GM23248 (cell line): ENCODE data around the gene PI4KA. TPM values are rescaled to one million over a fixed set of nuclear protein-coding genes. Genes with fewer than 3 reads are reported as not detected.

ENCODE experiments used
- DNase-seq: peaks from one replicate; pipeline ENCODE4 v3.0.0-alpha.2; 2015
- H2AFZ ChIP-seq: fragments of 200-600 bp; sonication (generic); 2 replicates; pipeline ENCODE4 v1.6.1; 2016; ENCODE audit warnings: antibody characterized with exemption
- H3F3A ChIP-seq: fragments of 200-600 bp; sonication (generic); 2 replicates; pipeline ENCODE4 v1.6.1; 2016; ENCODE audit warnings: mild to moderate bottlenecking, antibody characterized with exemption, mixed run types; ENCODE audit not compliant: insufficient read depth
- H3K27ac ChIP-seq: fragments of 200-600 bp; sonication (generic); 2 replicates; pipeline ENCODE4 v1.5.1; 2016; ENCODE audit warnings: mild to moderate bottlenecking
- H3K27me3 ChIP-seq: fragments of 200-600 bp; sonication (generic); replicated peaks from 2 replicates; pipeline ENCODE4 v1.6.1; 2016; ENCODE audit warnings: mild to moderate bottlenecking; ENCODE audit not compliant: insufficient read depth
- H3K36me3 ChIP-seq: fragments of 200-600 bp; sonication (generic); 2 replicates; pipeline ENCODE4 v1.6.1; 2016; ENCODE audit warnings: low read depth, mild to moderate bottlenecking
- H3K4me1 ChIP-seq: fragments of 200-600 bp; sonication (generic); 2 replicates; pipeline ENCODE4 v1.6.1; 2016; ENCODE audit warnings: mild to moderate bottlenecking; ENCODE audit not compliant: insufficient read depth
- H3K4me2 ChIP-seq: fragments of 200-600 bp; sonication (generic); one replicate; pipeline ENCODE4 v1.6.1; 2016; ENCODE audit warnings: mild to moderate bottlenecking; ENCODE audit not compliant: unreplicated experiment
- H3K4me3 ChIP-seq: fragments of 200-600 bp; sonication (generic); 2 replicates; pipeline ENCODE4 v1.5.1; 2016; ENCODE audit warnings: mild to moderate bottlenecking
- H3K79me2 ChIP-seq: fragments of 200-600 bp; sonication (generic); 2 replicates; pipeline ENCODE4 v1.6.1; 2016; ENCODE audit warnings: mild to moderate bottlenecking; ENCODE audit not compliant: insufficient read depth
- H3K9ac ChIP-seq: fragments of 200-600 bp; sonication (generic); 2 replicates; pipeline ENCODE4 v1.6.1; 2016; ENCODE audit warnings: mild to moderate bottlenecking
- H3K9me2 ChIP-seq: fragments of 200-600 bp; sonication (generic); 2 replicates; pipeline ENCODE4 v1.6.1; 2016; ENCODE audit warnings: mixed run types, mild to moderate bottlenecking, moderate library complexity; ENCODE audit not compliant: insufficient read depth
- H3K9me3 ChIP-seq: fragments of 200-600 bp; sonication (generic); one replicate; pipeline ENCODE4 v1.6.1; 2017; ENCODE audit warnings: low read depth
- H4K20me1 ChIP-seq: fragments of 200-600 bp; sonication (generic); 2 replicates; pipeline ENCODE4 v1.6.0; 2016; ENCODE audit not compliant: insufficient read depth
- EZH2 ChIP-seq: fragments of 200-600 bp; sonication (generic); IDR thresholded peaks from 2 replicates; pipeline ENCODE4 v1.6.1; 2018; ENCODE audit warnings: antibody characterized with exemption, mild to moderate bottlenecking; ENCODE audit not compliant: insufficient read depth, poor library complexity, severe bottlenecking
- EZH2phosphoT487 ChIP-seq: fragments of 200-600 bp; sonication (generic); IDR thresholded peaks from 2 replicates; pipeline ENCODE4 v1.6.1; 2018; ENCODE audit warnings: antibody characterized with exemption, moderate library complexity, mild to moderate bottlenecking, low read depth; ENCODE audit not compliant: insufficient read depth
- WGBS, 2 experiments: methylation state at CpG; one replicate each; pipeline ENCODE4 v1.1.6; 2015 to 2017; ENCODE audit warnings: low lambda C conversion rate in 2 of 2, low coverage in 1 of 2; ENCODE audit errors: missing lambda C conversion rate in 2 of 2; 5-methylcytosine and 5-hydroxymethylcytosine counted together
- in situ Hi-C: fragments of 300-500 bp; cut with MboI; formaldehyde crosslinking; loops from 2 replicates; pipeline ENCODE4 v1.15.0; 2020
- polyA plus RNA-seq: library from polyadenylated mRNA; unstranded; fragments of >200 nt; fragmentation: Nextera tagmentation; extraction: Ambion mirVana; gene quantifications from 2 replicates; pipeline ENCODE4 v1.2.1, GENCODE V29; 2016
- total RNA-seq: library from RNA; depleted of rRNA; stranded (reverse); fragments of >200 nt; shearing (Covaris generic); gene quantifications from 2 replicates; pipeline ENCODE4 v1.2.3, GENCODE V29; 2014

Gene PI4KA
- total and polyA plus RNA-seq, 2 experiments from 2014 or later = 31.1 to 34.5 TPM

GRCh38 chr22:20866736-20867135 is 8.1 kb upstream of the PI4KA start:
- H3K4me3 ChIP-seq = no peak overlapping the region
- TF ChIP-seq EZH2phosphoT487 (no peak), EZH2 (no peak)
- H3K27me3 ChIP-seq = no peaks in the 10 kb centered on the region
- H3K9me3 ChIP-seq = no peaks in the 10 kb centered on the region
- H3K9me2 ChIP-seq = no peaks in the 10 kb centered on the region
- H3K9ac ChIP-seq = no peak overlapping the region
- H3F3A ChIP-seq = no peaks in the 10 kb centered on the region
- H2AFZ ChIP-seq = no peak overlapping the region
- in situ Hi-C loops = no loop called here
- H4K20me1 ChIP-seq = no peaks in the 10 kb centered on the region
- H3K36me3 ChIP-seq = peaks cover 3% of the 10 kb centered on the region; the same call in 1 of the 2 replicates
- no peak overlapping the region for H3K27ac ChIP-seq
- H3K4me2 ChIP-seq = no peak overlapping the region
- H3K79me2 ChIP-seq = peaks cover 60% of the 10 kb centered on the region
- 95 to 99% methylated on average over 5 of the region's 5 CpGs for WGBS, 2 experiments
- 0 out of 2 replicates have a peak, but pooled peaks cover 7% of the 10 kb centered on the region for H3K4me1 ChIP-seq
- DNase-seq = no peak

- H4K20me1 ChIP-seq = no peaks in the 10 kb centered on the region
- no peaks in the 10 kb centered on the region for H3K9me2 ChIP-seq
- H3K4me1 ChIP-seq = 0 out of 2 replicates have a peak, but pooled peaks cover 7% of the 10 kb centered on the region
- 95 to 98% methylated on average over 8 of the region's 8 CpGs for WGBS, 2 experiments
- H3K79me2 ChIP-seq = peaks cover 67% of the 10 kb centered on the region
- in situ Hi-C loops = no loop called here
- DNase-seq = no peak
- no peak overlapping the region for H3K4me3 ChIP-seq
- no peaks in the 10 kb centered on the region for H3K9me3 ChIP-seq
- no peaks in the 10 kb centered on the region for H3K27me3 ChIP-seq
- no peak overlapping the region for H2AFZ ChIP-seq
- no peak for TF ChIP-seq EZH2
- no peak for TF ChIP-seq EZH2phosphoT487
- H3K36me3 ChIP-seq = no peaks in the 10 kb centered on the region
- no peak overlapping the region for H3K4me2 ChIP-seq
- H3K9ac ChIP-seq = no peak overlapping the region
- no peak overlapping the region for H3K27ac ChIP-seq
- no peaks in the 10 kb centered on the region for H3F3A ChIP-seq
Observed at GRCh38 chr22:20865875-20866445, 7.3 kb upstream of the PI4KA start.

GRCh38 chr22:20865331-20865730 is 6.7 kb upstream of the PI4KA start:
- in situ Hi-C loops = no loop called here
- WGBS, 2 experiments = 73 to 86% methylated on average over 3 of the region's 3 CpGs

GRCh38 chr22:20864186-20864908 is 5.7 kb upstream of the PI4KA start:
- Histone ChIP-seq H3K36me3 (no peaks in the 10 kb centered on the region), H3K9me2 (no peaks in the 10 kb centered on the region), H3K27ac (no peak overlapping the region), H3K27me3 (no peaks in the 10 kb centered on the region), H3K4me3 (no peak overlapping the region), H2AFZ (no peak overlapping the region), H3K79me2 (peaks cover 81% of the 10 kb centered on the region), H3K9ac (no peak overlapping the region), H3K4me2 (no peak overlapping the region), H4K20me1 (no peaks in the 10 kb centered on the region), H3F3A (no peaks in the 10 kb centered on the region), H3K9me3 (no peaks in the 10 kb centered on the region), H3K4me1 (peaks cover 12% of the 10 kb centered on the region; the same call in 1 of the 2 replicates)
- in situ Hi-C loops = no loop called here
- no peak for DNase-seq
- no peak for TF ChIP-seq EZH2
- no peak for TF ChIP-seq EZH2phosphoT487
- WGBS, 2 experiments = 93 to 94% methylated on average over 12 of the region's 12 CpGs

More at GRCh38 chr22:20865331-20865730, 6.7 kb upstream of the PI4KA start:
- H3K4me3 ChIP-seq = no peak overlapping the region
- H3K4me1 ChIP-seq = 0 out of 2 replicates have a peak, but pooled peaks cover 7% of the 10 kb centered on the region
- DNase-seq = no peak
- no peaks in the 10 kb centered on the region for H3K9me3 ChIP-seq
- H3F3A ChIP-seq = no peaks in the 10 kb centered on the region
- TF ChIP-seq EZH2 (no peak), EZH2phosphoT487 (no peak)
- H2AFZ ChIP-seq = no peak overlapping the region
- no peaks in the 10 kb centered on the region for H3K9me2 ChIP-seq
- H3K27me3 ChIP-seq = no peaks in the 10 kb centered on the region
- no peaks in the 10 kb centered on the region for H3K36me3 ChIP-seq
- no peak overlapping the region for H3K9ac ChIP-seq
- H3K79me2 ChIP-seq = peaks cover 72% of the 10 kb centered on the region
- no peak overlapping the region for H3K4me2 ChIP-seq
- H3K27ac ChIP-seq = no peak overlapping the region
- H4K20me1 ChIP-seq = no peaks in the 10 kb centered on the region
